NCI-H2107 treated with DMSO at 0.1 percent for 48 hours (cell line): Measurements from ENCODE around the gene ZNF593OS.

Experiments
- DNase-seq: peaks from one replicate; lab custom pipeline; 2025; ENCODE audit not compliant: unreplicated experiment; lab: John Stamatoyannopoulos, UW

The ZNF593OS gene

DNA sequence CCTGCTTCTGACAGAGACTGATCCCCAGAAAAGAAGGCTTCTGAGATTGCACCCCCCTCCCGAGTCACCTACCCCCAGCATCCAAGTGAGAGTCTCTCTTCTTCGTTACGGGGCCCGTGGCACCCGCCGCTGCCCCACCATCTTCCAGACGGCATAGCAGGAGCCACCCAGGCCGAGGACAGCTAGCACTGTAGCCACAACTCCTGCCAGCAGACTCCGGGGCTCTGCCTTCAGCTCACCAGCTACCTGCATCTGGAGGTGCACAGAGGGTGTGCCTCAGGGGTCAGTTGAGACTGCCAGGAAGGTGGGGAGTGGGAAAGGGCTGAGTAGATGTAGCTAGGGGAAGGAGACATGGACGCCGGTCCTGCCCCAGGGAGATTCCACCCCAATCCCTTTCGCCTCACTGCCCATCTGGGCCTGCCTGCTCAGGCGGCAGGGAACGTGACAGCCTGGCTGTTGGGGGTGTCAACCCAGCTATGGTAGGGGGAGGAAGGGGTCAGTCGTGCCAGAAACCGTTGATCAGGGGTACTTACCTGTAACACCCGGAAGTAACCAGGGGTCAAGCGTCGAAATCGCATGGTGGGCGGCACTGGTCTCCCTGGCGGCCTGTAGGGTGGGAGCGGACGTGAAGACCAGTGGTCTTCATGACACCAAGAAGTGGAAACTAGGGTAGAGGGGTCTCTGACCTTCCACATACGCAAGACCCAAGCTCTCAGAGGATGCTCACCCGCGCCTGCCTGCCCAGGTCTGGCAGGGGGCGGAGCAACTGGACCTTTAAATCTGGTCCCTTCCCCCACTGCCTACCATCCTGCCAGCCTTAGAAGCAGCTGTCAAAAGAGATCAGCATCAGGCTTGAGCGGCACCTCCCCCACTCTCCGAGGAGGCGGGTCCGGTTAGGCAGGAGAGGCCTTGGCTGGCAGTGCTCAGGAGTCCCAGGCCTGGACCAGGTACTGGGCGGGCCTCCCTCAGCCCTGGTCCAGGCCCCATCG lies at the start of gene ZNF593OS:
TSS of gene ZNF593OS (minus strand) at position 749 of the 989 bp plus-strand sequence. CDS start at position 578, 171 bp downstream.
- no peak for DNase-seq

DNA sequence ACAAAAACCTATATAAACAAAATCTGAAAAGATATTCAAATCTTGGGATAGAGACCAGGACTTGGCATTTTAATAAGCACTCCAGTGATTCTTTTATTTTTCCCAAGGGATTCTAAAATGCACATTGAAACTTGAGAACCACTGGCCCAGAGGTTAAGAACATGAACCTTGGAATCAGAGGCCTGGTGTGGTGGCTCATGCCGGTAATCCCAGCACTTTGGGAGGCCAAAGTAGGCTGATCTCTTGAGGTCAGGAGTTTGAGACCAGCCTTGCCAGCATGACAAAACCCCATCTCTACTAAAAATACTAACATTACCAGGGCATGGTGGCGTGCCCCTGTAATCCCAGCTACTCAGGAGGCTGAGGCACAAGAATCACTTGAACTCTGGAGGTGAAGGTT lies 49.5 kb upstream of the ZNF593OS start:
- DNase-seq = no peak

DNA sequence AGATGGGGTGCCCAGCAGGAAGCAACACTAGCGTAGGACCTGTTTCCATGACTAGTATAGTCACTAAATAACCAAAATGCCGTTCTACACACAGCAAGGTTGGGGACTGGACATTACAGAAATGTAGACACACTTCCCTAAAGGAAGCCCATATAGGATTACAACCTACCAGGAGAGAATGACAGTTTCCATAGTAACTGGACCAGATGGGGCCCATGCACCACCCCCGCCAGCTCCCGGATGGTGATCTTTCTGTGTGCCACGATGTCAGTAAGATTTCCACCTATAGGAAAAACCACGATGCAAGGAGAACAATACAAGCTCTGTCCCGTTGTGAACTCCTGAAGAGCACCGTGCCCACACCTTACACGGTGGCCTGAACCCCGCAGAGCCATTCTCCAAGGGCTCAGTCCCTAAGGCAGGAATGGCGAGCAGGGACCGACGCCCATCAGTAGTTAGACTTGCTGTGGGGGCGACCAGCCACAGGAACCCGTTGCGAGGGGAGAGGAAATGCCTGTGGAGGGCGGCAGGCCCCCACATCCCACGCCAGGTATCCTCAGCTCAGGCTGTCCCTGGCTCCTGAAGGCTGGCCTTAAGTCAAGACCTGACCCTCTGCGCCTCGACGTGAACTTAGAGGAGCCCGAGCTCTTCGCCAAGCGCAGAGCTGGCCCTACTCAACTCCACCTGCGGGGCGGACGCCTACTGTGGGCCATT lies 48.7 kb upstream of the ZNF593OS start:
- DNase-seq = no peak

DNA sequence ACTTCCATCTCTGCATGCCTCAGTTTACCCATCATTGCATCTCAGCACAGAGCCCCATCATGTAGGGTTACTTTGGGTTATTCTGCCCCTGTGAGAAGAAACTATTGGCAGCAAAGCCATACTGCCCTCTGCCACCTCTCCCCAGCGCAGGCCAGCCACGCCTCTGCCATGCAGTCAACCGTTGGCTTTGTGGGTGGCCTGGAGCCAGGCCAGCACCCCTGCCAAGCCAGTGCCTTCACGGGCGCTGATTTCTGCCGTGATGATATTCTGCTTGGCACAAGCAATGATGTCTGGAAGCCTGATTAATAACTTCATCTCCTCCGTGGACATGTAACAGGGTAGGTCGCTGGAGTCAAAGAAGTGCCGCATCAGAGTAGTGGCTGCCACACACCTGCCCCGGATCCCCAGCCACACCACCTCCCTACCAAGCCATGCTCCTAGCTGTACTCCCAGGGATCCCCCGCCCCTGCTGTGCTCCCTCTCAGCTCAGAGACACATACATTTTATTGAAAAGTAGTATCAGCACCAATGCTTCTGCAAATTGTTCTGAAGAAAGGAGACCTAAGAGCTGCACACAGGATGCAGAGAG lies 47.4 kb upstream of the ZNF593OS start:
- DNase-seq = peak; percentile 15

DNA sequence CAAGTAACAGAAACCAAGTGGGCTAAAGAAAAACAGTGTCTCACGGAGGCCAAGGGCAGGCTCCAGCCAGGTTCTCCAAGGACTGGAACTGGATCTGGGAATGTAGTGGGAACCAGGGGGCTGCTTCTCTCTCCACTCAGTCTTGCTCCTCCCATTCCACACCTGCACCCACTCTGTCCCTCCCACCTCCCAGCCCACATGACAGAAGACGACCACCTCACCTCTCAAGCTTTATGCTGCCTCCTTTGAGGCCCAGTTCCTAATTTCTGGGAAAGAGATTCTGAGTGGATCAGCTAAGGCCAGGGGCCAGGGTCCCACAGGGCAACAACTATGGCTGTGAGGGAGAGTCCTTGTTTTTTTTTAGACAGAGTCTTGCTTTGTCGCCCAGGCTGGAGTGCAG lies 43.6 kb upstream of the ZNF593OS start:
- DNase-seq = no peak

DNA sequence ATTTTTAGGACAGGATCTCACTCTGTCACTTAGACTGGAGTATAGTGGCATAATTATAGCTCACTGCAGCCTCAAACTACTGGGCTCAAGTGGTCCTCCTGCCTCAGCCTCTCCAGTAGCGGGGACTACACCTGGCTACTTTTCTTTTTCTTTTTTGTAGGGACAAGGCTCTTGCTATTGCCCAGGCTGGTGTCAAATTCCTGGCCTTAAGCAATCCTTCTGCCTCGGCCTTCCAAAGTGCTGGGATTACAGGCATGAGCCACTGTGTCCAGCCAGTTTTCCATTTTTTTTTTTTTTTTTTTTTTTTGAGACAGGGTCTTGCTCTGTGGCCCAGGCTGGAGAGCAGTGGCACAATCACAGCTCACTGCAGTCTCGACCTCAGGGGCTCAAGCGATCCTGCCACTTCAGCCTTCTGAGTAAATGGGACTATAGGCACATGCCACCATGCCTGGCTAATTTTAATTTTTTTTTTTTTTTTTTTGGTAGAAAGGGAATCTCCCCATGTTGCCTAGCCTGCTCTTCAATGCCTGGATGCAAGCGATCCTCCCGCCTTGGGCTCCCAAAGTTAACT lies 41.8 kb upstream of the ZNF593OS start:
- DNase-seq = no peak

DNA sequence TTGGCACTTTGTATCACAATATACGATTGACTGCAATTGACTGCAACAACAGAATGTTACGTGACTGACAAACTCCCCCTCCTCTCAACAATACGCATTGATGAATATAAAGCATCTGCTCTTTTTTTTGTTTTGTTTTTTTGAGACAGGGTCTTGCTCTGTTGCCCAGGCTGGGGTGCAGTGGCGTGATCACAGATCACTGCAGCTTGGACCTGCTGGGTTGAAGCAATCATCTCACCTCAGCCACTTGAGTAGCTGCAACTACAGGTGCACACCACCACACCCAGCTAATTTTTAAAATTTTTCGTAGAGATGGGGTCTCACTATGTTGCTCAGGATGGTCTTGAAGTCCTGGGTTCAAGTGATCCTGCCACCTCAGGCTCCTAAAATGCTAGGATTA lies 41.1 kb upstream of the ZNF593OS start:
- no peak for DNase-seq

DNA sequence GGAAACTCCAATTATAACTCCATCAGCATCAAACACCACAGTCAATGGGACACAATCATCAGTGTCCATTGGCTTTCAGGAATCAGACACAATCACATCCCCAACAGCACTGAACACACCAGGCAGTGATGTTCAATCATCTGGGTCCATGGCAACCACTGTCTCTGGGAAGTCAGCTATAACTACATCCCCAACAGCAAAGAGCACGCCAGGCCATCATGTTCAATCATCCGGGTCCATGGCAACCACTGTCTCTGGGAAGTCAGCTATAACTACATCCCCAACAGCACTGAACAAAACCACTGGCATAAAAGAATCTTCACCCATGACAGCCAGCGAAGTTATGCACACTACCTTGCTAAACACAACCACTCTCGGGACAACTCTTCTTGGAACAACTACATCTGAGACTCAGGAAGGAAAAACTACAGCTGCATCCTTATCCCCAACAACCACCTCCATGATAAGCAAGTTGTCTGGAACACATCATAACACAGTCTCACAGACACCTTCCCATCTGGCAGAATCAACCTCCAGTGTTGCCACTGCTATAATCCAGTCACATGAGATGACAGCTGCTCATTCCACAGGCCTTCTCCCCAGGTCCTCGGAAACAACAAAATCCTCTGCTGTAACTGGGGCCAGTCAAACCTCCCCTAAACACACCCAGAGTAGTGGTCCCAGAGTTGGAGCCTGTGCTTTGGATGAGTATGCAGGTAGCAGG lies 38.7 kb upstream of the ZNF593OS start:
- DNase-seq = no peak

DNA sequence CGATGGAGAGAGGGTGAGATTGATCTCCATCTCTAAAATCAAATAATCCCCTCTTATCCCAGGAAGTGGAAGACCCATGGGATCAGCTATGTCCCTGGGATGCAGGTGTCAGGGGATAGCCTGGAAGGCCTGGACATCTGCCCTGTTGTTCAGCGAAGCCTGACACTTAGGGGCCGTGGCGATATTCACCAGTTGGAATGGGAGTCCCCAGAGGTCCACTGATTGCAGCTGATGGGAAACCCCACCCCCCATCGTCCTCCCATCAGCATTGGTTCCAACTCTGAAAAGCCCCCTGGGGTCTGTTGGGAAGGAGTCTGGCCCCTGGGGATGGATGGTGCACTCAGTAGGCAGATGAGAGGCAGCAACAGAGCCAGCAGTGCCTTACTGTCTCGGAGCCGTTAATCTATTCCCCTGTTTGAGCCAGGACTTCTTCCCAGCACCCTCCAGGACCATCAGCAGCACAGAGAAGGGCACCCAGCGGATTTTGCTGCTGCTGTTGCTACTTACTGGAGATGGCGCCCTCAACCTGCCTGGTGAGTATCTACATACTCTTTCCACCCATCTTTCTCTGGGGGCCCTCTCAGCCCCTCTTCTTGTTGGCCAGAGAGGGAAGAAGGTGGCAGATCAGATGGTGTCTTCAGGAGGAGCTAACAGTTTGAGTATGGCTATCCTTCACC lies 32.1 kb upstream of the ZNF593OS start:
- no peak for DNase-seq

DNA sequence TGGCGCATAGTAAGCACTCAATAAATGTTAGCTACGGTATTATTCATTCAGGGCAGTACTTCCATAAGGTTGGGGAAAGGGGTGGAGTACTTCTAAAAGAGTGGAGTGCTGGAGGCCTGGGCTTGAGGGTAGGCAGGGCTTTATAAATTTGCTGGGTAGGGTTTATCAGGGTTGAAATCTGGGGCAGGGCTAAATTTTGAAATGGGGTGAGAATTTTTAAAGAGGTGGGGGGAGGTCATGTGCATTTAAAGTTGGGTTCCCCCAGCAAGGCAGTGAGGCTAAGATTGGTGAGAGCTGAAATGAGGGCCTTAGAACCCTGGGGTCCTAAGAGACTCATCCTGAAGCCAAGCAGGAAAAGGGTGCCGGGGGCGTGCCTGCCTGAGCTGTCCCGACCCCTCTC lies 28.8 kb upstream of the ZNF593OS start:
- no peak for DNase-seq

DNA sequence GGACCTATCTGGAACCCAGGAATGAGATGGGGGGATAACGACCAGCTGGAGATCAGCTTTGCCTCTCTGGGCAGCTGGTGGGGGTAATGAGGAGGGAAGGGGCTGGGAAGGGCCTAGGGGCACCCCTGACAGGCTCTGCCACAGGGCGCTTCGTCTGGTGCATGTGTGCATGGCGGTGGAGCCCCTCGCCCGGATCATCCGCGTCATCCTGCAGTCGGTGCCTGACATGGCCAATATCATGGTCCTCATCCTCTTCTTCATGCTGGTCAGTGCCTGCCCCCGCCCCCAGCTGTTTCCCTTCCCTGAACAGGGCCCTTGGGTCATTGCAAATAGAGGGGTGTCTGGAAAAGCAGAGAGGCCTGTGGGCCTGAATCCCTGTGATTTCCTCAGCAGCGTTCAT lies 26.2 kb upstream of the ZNF593OS start:
- DNase-seq = no peak

DNA sequence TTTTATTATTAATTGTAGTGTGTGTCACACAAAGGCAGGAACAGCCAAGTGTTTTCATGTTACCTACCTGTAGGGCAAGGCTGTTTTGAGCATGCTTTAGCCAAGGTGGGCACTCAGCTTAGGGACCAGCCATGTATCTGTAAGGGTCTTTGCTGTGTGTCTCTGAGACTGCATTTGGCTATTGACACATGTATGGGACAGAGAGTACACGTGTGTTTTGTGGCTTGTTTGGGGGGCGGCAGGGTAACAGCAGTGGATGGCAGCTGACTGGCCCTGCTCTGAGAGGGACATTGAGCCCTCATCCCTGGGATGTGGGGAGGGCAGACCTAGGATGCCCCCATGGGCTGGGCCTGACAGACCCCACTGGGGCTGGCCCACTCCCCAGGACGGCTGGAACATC lies 25.7 kb upstream of the ZNF593OS start:
- DNase-seq = no peak

DNA sequence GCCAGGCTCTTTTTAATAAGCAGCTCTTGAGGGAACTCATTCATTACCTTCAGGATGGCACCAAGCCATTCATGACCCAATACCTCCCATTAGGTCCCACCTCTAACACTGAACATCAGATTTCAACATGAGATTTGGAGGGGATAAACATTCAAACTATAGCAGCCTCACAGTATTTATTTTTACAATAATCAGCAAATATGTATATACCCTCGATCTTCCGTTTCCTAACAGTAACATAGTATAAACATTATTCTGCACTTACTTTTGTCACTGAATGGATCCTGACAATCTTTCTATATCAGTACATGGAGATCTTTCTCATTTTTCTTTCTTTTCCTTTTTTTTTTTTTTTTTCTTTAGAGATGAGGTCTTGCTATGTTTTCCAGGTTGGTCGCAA lies 24.2 kb upstream of the ZNF593OS start:
- DNase-seq = no peak

DNA sequence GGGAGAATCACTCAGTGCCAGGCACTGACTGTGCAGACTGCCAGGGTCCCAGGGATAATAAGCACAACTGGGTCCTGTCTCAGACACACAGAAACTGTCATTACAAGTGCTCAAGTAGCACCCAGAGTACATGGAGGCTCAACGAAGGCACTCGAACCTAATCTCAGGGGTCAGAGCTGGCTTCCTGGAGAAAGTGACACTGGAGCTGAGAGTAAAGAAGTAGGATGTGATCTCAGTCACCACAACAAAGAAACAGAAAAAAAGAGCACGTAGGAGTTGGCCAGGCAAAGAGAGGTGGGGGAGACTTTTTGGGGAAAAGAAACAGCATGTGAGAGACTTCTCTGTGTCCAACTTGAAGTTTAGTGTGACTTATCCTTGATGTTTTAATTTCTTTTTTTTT lies 20.1 kb upstream of the ZNF593OS start:
- DNase-seq = no peak

DNA sequence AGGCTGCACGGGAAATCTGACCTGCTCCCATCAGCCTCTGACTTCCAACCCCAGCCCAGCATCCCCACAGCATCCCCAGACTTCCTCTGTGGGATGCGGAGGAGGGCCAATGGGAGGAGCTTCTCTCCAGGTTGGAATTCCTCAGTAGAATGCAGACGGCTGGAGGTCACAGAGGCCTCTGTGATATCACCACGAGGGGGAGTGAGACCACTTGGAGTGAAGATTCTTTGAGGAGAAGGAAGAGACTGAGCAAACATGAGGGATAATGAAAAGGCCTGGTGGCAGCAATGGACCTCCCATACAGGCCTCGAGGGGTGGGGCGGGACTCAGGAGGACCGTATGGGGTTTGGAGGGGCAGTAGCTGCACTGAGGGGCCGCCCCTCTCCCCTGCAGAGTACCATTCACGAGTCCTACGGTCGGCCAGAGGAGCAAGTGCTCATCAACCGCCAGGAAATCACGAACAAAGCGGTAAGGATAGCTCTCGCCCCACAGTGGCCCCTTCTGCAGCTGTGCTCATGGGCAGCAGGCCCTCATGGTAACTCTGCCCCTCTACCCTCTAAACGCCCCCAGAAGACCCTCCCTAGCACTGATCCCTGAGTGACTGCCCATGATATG lies 18.8 kb upstream of the ZNF593OS start, which contains the start of gene CATSPER4:
TSS of gene CATSPER4 (plus strand) at position 230 of the 615 bp plus-strand sequence. CDS start at position 256, 26 bp downstream.
- DNase-seq = no peak

DNA sequence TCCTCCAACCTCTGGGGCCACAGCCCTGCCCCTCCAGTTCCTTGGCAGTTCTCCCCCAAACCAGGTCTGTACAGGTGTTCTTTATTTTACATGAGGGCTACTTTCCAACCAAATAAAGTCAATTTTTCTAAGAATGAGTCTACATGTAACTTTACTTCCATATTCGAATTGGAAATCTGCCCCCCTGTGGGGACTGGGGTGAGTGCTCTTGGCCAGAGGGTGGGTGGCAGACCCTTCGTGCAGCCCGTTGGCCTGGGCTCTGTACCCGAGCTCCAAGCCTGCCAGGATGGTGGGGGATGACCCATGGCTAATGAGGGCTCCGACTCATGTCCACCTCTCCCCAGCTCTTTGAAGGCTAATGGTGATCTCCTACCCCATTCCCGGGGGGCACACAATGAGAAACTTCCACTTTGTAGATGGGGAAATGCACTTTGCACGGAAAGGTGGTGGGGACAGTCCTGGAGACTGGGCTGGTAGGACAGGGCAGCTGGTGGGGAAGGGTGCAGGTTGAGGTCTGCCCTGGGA lies 18.2 kb upstream of the ZNF593OS start:
- no peak for DNase-seq

DNA sequence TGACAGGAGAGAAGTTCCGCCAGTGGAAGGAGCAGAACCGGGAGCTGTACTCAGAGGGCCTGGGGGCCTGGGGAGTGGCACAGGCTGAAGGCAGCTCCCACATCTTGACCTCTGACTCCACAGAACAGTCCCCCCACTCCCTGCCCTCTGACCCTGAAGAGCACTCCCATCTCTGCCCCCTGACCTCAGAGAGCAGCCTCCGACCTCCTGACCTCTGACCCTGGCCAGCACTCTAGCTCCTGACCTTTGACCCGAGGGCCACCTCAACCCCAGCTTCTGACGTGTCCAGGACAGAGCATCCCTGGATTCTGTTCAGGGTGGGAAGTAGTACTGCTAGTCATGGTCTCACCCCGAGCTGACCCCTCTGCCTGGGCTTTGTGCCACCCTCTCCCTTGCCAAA lies 17.7 kb upstream of the ZNF593OS start:
- DNase-seq = no peak

DNA sequence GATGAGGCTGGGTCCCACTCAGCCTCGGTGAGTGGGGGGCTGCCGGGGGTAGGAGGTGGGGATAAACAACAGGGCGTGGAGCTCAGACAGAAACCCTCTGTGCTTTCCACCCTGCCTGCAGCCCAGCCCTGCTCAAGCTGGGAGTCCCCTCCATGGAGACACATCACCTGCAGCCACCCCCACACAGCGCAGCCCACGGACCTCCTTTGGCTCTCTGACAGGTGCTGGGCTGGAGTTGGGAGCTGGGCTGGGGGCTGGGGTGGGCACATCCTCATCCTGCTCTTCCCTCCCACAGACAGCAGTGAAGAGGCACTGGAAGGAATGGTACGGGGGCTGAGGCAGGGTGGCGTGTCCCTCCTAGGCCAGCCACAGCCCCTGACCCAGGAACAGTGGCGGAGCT lies 16.8 kb upstream of the ZNF593OS start:
- no peak for DNase-seq

DNA sequence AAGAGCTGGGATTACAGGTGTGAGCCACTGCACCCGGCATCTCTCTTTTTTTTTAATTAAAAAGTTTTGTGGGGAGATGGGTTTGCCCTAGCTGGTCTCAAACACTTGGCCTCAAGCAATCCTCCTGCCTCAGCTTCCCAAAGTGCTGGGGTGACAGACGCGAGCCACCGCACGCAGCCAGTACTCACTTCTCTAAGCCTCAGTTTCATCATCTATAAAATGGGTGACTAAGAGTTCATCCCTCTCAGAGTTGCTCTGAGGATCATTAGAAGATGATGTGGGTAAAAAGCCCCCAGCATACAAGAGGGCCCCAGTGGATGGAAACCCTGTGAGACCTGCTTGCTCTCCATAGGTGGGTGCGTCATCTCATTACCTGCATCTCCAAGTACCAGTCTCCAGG lies 16.2 kb upstream of the ZNF593OS start:
- no peak for DNase-seq
